ENCODE measurements around the gene PPP4C. TPM values are rescaled to one million over a fixed set of nuclear protein-coding genes. Genes with fewer than 3 reads are reported as not detected.

Gene PPP4C
- total RNA-seq, 1 experiment from 2014 or later: 246 TPM

- POLR2A ChIA-PET (ENCODE audit: unreplicated experiment): interaction anchor here (0.6 kb wide), 2 partner anchors 24 to 46 kb away, joined by 5 to 6 read pairs; no protein-coding TSS in a partner anchor
- CTCF ChIA-PET: interaction anchor here (0.6 kb wide), 1 partner anchor 164 kb away, joined by 4 read pairs; no protein-coding TSS in a partner anchor
- Histone ChIP-seq H3K9me3 (ENCODE audit: insufficient read depth, low read depth) (no peaks in the 10 kb centered on the region), H3F3A (ENCODE audit: insufficient read depth, low read depth) (peaks cover 65% of the 10 kb centered on the region), H4K20me1 (ENCODE audit: insufficient read depth) (no peaks in the 10 kb centered on the region), H3K27me3 (ENCODE audit: insufficient read depth, low read depth) (no peaks in the 10 kb centered on the region), H3K9me2 (ENCODE audit: insufficient read depth) (no peaks in the 10 kb centered on the region), H2AFZ (no peak overlapping the region), H3K4me3 (no peak overlapping the region), H3K36me3 (ENCODE audit: low read depth) (peaks cover 8% of the 10 kb centered on the region; the same call in 1 of the 2 replicates), H3K4me2 (no peak overlapping the region), H3K27ac (no peak overlapping the region), H3K4me1 (replicated peaks; ENCODE audit: insufficient read depth) (peaks cover 35% of the 10 kb centered on the region), H3K79me2 (ENCODE audit: low read depth) (no peaks in the 10 kb centered on the region)
- TSS peak; percentile 3 for BruUV-seq (replicated peaks)
- no peak for TF ChIP-seq CTCF (conservative IDR thresholded peaks at IDR 0.05)
- no peak for TF ChIP-seq EZH2 (IDR thresholded peaks at IDR 0.05; ENCODE audit: low read depth)
- no peak for DNase-seq
- intact Hi-C loops (cut with micrococcal nuclease; ENCODE audit: unreplicated experiment): no loop called here
Observed at GRCh38 chr16:30087181-30087898, 11.5 kb downstream of the PPP4C start.

DNA sequence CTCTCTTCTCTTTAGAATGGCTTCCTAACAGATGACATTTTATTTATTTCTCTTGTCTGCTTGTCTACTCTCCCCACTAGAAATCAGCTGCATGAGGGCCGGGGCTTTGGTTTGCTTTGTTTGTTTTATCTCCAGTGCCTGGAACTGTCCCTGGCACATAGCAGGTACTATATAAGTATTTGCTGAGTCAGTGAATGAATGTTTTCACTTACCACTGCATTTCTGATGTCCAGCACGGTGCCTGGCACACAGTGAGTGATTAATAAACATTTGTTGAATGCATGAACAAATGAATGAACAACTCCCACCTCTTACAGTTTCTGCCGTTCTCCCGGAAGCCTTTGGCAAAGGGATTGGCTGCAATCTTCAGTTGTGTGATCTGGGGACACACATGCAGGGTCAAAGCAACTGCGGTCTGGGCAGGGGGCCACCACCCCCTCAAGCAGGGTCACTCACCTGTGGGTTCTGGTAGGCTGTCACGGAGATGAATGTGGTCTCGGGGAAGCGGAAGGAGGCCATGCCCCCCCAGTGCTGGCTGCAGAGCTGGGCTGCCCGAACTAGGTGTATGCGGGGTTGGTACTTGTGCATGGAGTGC lies 12.5 kb downstream of the PPP4C start:
- Histone ChIP-seq H3F3A (ENCODE audit: insufficient read depth, low read depth) (peaks cover 73% of the 10 kb centered on the region), H3K9me2 (ENCODE audit: insufficient read depth) (no peaks in the 10 kb centered on the region), H3K27me3 (ENCODE audit: insufficient read depth, low read depth) (no peaks in the 10 kb centered on the region), H3K79me2 (ENCODE audit: low read depth) (no peaks in the 10 kb centered on the region), H3K36me3 (ENCODE audit: low read depth) (peaks cover 6% of the 10 kb centered on the region; the same call in 1 of the 2 replicates), H3K9me3 (ENCODE audit: insufficient read depth, low read depth) (no peaks in the 10 kb centered on the region), H3K4me2 (no peak overlapping the region), H3K4me3 (no peak overlapping the region), H4K20me1 (ENCODE audit: insufficient read depth) (no peaks in the 10 kb centered on the region), H3K27ac (peak overlapping the region; percentile 28; the same call in 1 of the 2 replicates), H2AFZ (no peak overlapping the region), H3K4me1 (replicated peaks; ENCODE audit: insufficient read depth) (peaks cover 44% of the 10 kb centered on the region)
- CTCF ChIA-PET: no interaction called here
- no TSS peak for BruUV-seq (replicated peaks)
- intact Hi-C loops (cut with micrococcal nuclease; ENCODE audit: unreplicated experiment): no loop called here
- no peak for DNase-seq
- TF ChIP-seq EZH2 (IDR thresholded peaks at IDR 0.05; ENCODE audit: low read depth) (no peak), CTCF (conservative IDR thresholded peaks at IDR 0.05) (no peak)
- POLR2A ChIA-PET (ENCODE audit: unreplicated experiment): interaction anchor here (0.8 kb wide), 1 partner anchor 33 kb away, joined by 5 read pairs; no protein-coding TSS in a partner anchor

GRCh38 chr16:30088832-30089624 lies 13.2 kb downstream of the PPP4C start:
- Histone ChIP-seq H3K27me3 (ENCODE audit: insufficient read depth, low read depth) (no peaks in the 10 kb centered on the region), H4K20me1 (ENCODE audit: insufficient read depth) (no peaks in the 10 kb centered on the region), H3F3A (ENCODE audit: insufficient read depth, low read depth) (peaks cover 72% of the 10 kb centered on the region), H3K79me2 (ENCODE audit: low read depth) (no peaks in the 10 kb centered on the region), H3K4me2 (peak overlapping the region; percentile 23), H3K9me2 (ENCODE audit: insufficient read depth) (no peaks in the 10 kb centered on the region), H3K4me3 (no peak overlapping the region), H3K36me3 (ENCODE audit: low read depth) (no peaks in the 10 kb centered on the region; the same call in 1 of the 2 replicates), H3K27ac (peak overlapping the region; percentile 53), H3K4me1 (replicated peaks; ENCODE audit: insufficient read depth) (peaks cover 44% of the 10 kb centered on the region), H3K9me3 (ENCODE audit: insufficient read depth, low read depth) (no peaks in the 10 kb centered on the region), H2AFZ (no peak overlapping the region)
- TF ChIP-seq CTCF (conservative IDR thresholded peaks at IDR 0.05) (no peak), EZH2 (IDR thresholded peaks at IDR 0.05; ENCODE audit: low read depth) (no peak)
- intact Hi-C loops (cut with micrococcal nuclease; ENCODE audit: unreplicated experiment): no loop called here
- ChIA-PET POLR2A (ENCODE audit: unreplicated experiment) (interaction anchor here (0.8 to 1.2 kb wide), 2 partner anchors 23 to 33 kb away, joined by 5 to 7 read pairs; partner anchors contain the start of gene ALDOA), CTCF (no interaction called here)
- BruUV-seq (replicated peaks): no TSS peak
- DNase-seq: no peak

Data from PC-9 (cell line).